ENCODE data around the gene COQ8A.

Gene COQ8A

DNA sequence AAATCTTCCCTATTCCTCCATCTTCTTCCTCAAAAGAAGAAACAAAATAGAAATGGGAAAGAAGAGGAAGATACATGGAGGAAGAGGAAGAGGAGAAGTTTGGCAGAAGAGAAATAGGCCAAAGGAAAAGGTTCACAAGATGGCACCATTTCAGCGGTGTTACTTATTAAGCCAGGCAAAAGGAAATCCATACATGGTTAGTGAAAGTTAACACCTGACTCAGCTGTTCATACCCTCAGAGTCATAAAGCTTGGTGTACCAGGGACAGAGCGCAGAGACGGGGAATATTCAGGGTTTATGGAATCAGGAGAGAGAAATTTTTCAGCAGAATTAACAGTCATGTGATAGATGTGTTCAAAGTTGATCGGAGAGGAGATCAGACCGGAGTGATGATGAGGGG lies 70.6 kb downstream of the COQ8A start:
- no peak for DNase-seq (ENCODE audit: low read depth)
- TF ChIP-seq, protein P1, sequence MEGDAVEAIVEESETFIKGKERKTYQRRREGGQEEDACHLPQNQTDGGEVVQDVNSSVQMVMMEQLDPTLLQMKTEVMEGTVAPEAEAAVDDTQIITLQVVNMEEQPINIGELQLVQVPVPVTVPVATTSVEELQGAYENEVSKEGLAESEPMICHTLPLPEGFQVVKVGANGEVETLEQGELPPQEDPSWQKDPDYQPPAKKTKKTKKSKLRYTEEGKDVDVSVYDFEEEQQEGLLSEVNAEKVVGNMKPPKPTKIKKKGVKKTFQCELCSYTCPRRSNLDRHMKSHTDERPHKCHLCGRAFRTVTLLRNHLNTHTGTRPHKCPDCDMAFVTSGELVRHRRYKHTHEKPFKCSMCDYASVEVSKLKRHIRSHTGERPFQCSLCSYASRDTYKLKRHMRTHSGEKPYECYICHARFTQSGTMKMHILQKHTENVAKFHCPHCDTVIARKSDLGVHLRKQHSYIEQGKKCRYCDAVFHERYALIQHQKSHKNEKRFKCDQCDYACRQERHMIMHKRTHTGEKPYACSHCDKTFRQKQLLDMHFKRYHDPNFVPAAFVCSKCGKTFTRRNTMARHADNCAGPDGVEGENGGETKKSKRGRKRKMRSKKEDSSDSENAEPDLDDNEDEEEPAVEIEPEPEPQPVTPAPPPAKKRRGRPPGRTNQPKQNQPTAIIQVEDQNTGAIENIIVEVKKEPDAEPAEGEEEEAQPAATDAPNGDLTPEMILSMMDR (conservative IDR thresholded peaks at IDR 0.05; ENCODE audit: control insufficient read depth, insufficient read depth, low read depth, low read length): no peak

DNA sequence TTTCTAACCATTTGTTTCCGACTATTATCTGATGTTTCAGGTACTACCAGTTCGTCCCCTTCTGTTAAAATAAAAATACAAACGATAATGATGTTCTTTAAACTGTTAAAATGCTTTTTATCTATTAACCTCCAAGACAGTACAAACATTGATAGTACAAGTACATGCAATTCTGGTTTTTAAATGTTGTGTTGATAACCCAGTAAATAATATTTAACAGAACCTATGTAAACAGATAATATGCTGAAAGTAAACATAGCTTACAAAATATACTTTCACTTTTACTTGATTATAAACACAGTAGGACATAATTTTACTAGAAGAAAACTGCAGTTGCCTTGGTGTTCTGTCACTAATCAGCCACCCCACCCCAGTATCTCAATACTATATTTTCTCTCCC lies 76.9 kb downstream of the COQ8A start:
- H3K4me3 ChIP-seq (ENCODE audit: control insufficient read depth, low read depth, low read length): no peak overlapping the region
- DNase-seq (ENCODE audit: low read depth): no peak
- TF ChIP-seq, protein P1 (conservative IDR thresholded peaks at IDR 0.05; ENCODE audit: control insufficient read depth, insufficient read depth, low read depth, low read length): no peak

More for the DNA sequence above, 70.6 kb downstream of the COQ8A start:
- H3K4me3 ChIP-seq (ENCODE audit: control insufficient read depth, low read depth, low read length): no peak overlapping the region

DNA sequence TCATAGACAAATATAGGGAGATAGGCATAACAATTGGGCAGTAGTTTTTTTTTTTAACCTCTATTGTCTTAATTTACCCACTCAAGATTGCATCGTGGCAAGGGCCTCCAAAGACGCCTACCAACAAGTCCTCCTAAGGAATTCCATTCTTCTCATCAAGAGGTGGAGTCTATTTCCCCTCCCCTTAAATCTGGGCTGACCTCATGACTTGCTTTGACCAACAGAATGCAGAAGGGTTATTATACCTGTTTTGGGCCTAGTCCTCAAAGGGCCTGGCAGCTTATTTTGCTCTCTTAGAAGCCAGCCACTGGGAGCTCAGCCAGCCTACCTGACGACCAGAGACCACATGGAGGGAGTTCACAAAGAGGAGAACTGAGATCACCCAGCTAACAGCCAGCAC lies 92.3 kb downstream of the COQ8A start:
- H3K4me3 ChIP-seq (ENCODE audit: control insufficient read depth, low read depth, low read length): no peak overlapping the region
- TF ChIP-seq, protein P1 (conservative IDR thresholded peaks at IDR 0.05; ENCODE audit: control insufficient read depth, insufficient read depth, low read depth, low read length): no peak
- no peak for DNase-seq (ENCODE audit: low read depth)

DNA sequence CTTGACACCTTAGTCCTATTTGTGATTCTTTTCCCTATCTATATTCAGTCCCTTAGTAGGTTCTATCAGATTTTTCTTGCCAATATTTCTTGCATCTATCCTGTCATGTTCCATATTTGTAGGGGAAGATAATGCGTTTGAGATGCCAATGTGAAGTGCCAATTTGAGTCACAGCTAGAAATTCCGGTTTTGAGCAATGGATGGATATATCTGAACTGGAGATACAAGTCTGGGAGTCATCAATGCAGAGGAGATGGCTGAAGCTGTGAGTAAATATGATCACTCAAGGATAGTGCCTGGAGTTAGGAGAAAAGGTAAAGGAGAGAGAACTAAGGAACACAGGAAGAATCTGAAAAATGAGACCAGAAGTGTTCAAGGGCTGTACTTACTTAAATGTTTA lies 93.8 kb downstream of the COQ8A start:
- DNase-seq (ENCODE audit: low read depth): no peak
- H3K4me3 ChIP-seq (ENCODE audit: control insufficient read depth, low read depth, low read length): no peak overlapping the region
- TF ChIP-seq, protein P1 (conservative IDR thresholded peaks at IDR 0.05; ENCODE audit: control insufficient read depth, insufficient read depth, low read depth, low read length): no peak

DNA sequence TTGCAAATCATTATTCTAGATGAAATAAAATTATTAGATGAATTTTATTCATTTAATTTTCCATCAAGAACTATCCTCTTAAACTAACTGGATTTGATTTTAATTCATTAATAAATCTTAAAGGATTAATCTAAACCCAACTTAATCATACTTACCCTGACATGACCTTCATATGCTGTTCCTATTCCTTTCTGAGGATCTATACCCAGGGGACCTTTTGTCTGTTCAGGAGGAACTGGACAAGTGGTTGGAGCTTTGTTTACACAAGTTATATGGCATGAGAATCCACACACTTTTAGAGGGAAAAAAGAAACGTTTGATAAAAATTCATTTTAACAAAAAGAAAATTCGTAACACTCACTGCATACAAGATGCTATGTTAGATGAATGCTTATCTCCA lies 95.2 kb downstream of the COQ8A start:
- TF ChIP-seq, protein P1 (conservative IDR thresholded peaks at IDR 0.05; ENCODE audit: control insufficient read depth, insufficient read depth, low read depth, low read length): no peak
- no peak for DNase-seq (ENCODE audit: low read depth)

DNA sequence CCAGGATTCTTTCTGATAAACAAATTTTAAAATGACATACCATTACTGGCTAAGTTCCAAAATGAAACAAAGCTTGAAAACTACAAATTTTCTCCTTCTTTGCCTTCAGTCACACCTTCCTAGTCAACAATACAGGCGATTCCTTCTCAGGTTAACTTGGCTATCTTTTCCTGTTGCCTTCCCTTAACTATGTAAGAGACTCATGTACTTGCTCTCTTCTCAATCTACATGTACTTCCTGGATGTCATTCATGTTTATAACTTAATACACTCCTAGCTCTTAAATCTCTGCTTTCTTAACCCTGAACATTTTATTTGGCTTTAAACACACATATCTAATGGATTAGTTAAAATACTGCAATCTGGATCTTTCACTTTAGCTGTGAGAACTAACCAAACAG lies 97.0 kb downstream of the COQ8A start:
- TF ChIP-seq, protein P1 (conservative IDR thresholded peaks at IDR 0.05; ENCODE audit: control insufficient read depth, insufficient read depth, low read depth, low read length): no peak
- H3K4me3 ChIP-seq (ENCODE audit: control insufficient read depth, low read depth, low read length): no peak overlapping the region
- no peak for DNase-seq (ENCODE audit: low read depth)

More for the DNA sequence above, 95.2 kb downstream of the COQ8A start:
- no peak overlapping the region for H3K4me3 ChIP-seq (ENCODE audit: control insufficient read depth, low read depth, low read length)
